NCI-H345 (cell line): Measurements from ENCODE around the gene RAB15.
"Not testable (repeated sequence)": the region's sequence is repeated elsewhere in the genome, so short reads cannot be mapped to it uniquely, and the experiment has no call there.

Experiments used
- DNase-seq: peaks from one replicate; lab custom pipeline; 2025; lab: John Stamatoyannopoulos, UW

The RAB15 gene

GRCh38 chr14:64937821-64938193 is 34.3 kb downstream of the RAB15 start:
- peak; percentile 11 for DNase-seq

GRCh38 chr14:64937171-64937820 is 34.8 kb downstream of the RAB15 start:
- DNase-seq: no peak

- DNase-seq: no peak
Observed at GRCh38 chr14:64935508-64935907, 36.6 kb downstream of the RAB15 start.

GRCh38 chr14:64934338-64934929 is 37.7 kb downstream of the RAB15 start:
- no peak for DNase-seq

GRCh38 chr14:64932231-64932630 is 39.9 kb downstream of the RAB15 start:
- no peak for DNase-seq

GRCh38 chr14:64931123-64931522 is 41.0 kb downstream of the RAB15 start:
- no peak for DNase-seq

- DNase-seq: no peak
Observed at GRCh38 chr14:64930085-64930843, 41.9 kb downstream of the RAB15 start.

- no peak for DNase-seq
Observed at GRCh38 chr14:64929014-64929359, 43.1 kb downstream of the RAB15 start.

- DNase-seq: no peak
Observed at GRCh38 chr14:64928239-64929013, 43.7 kb downstream of the RAB15 start.

- no peak for DNase-seq
Observed at GRCh38 chr14:64927031-64927430, 45.1 kb downstream of the RAB15 start.

GRCh38 chr14:64926398-64926995 is 45.6 kb downstream of the RAB15 start:
- no peak for DNase-seq

GRCh38 chr14:64923015-64923414 is 49.1 kb downstream of the RAB15 start:
- no peak for DNase-seq

- no peak for DNase-seq
Observed at GRCh38 chr14:64920465-64920864, 51.7 kb downstream of the RAB15 start.

- no peak for DNase-seq
Observed at GRCh38 chr14:64919618-64920017, 52.5 kb downstream of the RAB15 start.

GRCh38 chr14:64919215-64919614 is 52.9 kb downstream of the RAB15 start:
- no peak for DNase-seq

- no peak for DNase-seq
Observed at GRCh38 chr14:64918216-64918615, 53.9 kb downstream of the RAB15 start.

GRCh38 chr14:64915797-64916196 is 56.3 kb downstream of the RAB15 start:
- no peak for DNase-seq

- no peak for DNase-seq
Observed at GRCh38 chr14:64915029-64915424, 57.1 kb downstream of the RAB15 start.

- peak; percentile 99 for DNase-seq
Observed at GRCh38 chr14:64914237-64915028, 57.7 kb downstream of the RAB15 start, which contains the start of gene CHURC1. Gene CHURC1 (plus strand): TSS chr14:64914455. CDS start chr14:64914496, 41 bp downstream.

- not testable (repeated sequence) for DNase-seq
Observed at GRCh38 chr14:64913477-64913876, 58.7 kb downstream of the RAB15 start.

GRCh38 chr14:64912261-64912660 is 59.9 kb downstream of the RAB15 start:
- DNase-seq: no peak
